ENCODE results near the gene CLIC2. TPM values are rescaled to one million over a fixed set of nuclear protein-coding genes. Genes with fewer than 3 reads are reported as not detected.
A peak's percentile ranks its signal among the peaks of the same experiment; 100 is the strongest.
"Not testable (repeated sequence)": the region's sequence is repeated elsewhere in the genome, so short reads cannot be mapped to it uniquely, and the experiment has no call there.

Gene CLIC2
- total RNA-seq (2021; ENCODE audit: unreplicated experiment) (0.80 TPM), Bru-seq, nascent RNA (percentile 36 among the genes with signal in this experiment), BruChase-seq, experiment 1, labeled RNA remaining after a 2-hour chase (percentile 45 among the genes with signal in this experiment), BruChase-seq, experiment 2, labeled RNA remaining after a 6-hour chase (percentile 37 among the genes with signal in this experiment)
- polyA plus RNA-seq (2012; ENCODE audit: insufficient read length): 0.24 TPM
- long read RNA-seq: 0 reads

DNA sequence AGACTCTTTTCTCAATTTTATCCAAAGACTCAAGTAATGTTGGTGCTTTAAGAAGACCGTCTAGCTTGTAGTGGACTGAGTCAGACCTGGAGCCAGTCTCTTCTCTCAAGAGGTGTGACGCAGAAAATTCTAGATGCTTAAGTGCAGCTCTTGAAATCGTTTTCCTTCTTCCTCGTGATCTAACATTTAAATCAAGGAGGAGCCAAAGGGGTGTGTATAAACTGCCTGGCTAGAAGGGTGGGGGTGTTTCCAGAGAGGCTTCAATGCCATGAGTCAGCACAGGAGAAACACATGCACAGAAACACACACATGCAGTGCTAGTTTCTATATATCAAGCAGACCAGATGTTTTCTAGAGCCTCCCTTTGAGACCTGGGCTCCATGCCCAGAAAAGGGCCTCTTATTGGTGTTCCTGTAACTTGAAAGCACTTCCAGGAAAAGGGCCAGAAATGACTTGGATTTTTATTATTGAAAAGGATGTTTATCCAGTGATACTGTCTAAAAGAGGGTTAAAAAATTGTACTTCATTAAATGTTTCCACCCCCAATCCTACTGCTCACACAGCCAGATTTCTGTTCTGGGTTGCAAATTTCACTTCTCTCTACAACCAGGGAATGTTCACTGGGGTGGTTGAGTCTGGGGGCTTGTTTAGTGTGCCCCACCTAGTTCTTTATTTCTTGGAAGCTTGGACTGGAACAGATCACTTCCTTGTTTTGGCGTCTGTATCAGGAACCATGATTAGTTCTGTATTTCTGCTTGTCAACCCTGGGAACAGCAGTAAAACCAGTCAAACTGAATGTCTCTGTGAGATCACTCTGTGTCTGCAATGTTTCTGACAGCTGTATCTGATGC is at the start of gene CLIC2:
Gene CLIC2, minus strand, starts transcription at position 129 of the 851 bp plus-strand sequence. CDS start 187 bp downstream, outside the sequence.
- H3K36me3 ChIP-seq (ENCODE audit: control insufficient read depth, insufficient read depth, low read length): no peaks in the 10 kb centered on the region
- no peaks in the 10 kb centered on the region for H3K4me1 ChIP-seq (ENCODE audit: control insufficient read depth, insufficient read depth, low read length)
- ChIA-PET POLR2A (no interaction called here), CTCF (no interaction called here)
- ATAC-seq: no peak
- no TSS peak for BruUV-seq (replicated peaks)
- no peak for DNase-seq (ENCODE audit: low read depth, low spot score)
- intact Hi-C loops (cut with micrococcal nuclease; ENCODE audit: unreplicated experiment): no loop called here
- no peaks in the 10 kb centered on the region for H3K9me3 ChIP-seq (ENCODE audit: control insufficient read depth, insufficient read depth, low read depth, low read length)
- H3K4me3 ChIP-seq (ENCODE audit: low read depth in 2 of 2, low read length in 2 of 2): no peak within 1 kb of the TSS
- no peak within 1 kb of the TSS for H3K27ac ChIP-seq (ENCODE audit: low read length)
- peaks cover 3% of the 10 kb centered on the region; the same call in 1 of the 2 replicates for H3K27me3 ChIP-seq (ENCODE audit: control insufficient read depth, insufficient read depth, low read length)
- no peak for TF ChIP-seq TCF7L2 (IDR thresholded peaks at IDR 0.05; ENCODE audit: low read depth, low read length)
- no peak for TF ChIP-seq POLR2AphosphoS5 (IDR thresholded peaks at IDR 0.05; ENCODE audit: low read depth, low read length)
- TF ChIP-seq, protein P1, sequence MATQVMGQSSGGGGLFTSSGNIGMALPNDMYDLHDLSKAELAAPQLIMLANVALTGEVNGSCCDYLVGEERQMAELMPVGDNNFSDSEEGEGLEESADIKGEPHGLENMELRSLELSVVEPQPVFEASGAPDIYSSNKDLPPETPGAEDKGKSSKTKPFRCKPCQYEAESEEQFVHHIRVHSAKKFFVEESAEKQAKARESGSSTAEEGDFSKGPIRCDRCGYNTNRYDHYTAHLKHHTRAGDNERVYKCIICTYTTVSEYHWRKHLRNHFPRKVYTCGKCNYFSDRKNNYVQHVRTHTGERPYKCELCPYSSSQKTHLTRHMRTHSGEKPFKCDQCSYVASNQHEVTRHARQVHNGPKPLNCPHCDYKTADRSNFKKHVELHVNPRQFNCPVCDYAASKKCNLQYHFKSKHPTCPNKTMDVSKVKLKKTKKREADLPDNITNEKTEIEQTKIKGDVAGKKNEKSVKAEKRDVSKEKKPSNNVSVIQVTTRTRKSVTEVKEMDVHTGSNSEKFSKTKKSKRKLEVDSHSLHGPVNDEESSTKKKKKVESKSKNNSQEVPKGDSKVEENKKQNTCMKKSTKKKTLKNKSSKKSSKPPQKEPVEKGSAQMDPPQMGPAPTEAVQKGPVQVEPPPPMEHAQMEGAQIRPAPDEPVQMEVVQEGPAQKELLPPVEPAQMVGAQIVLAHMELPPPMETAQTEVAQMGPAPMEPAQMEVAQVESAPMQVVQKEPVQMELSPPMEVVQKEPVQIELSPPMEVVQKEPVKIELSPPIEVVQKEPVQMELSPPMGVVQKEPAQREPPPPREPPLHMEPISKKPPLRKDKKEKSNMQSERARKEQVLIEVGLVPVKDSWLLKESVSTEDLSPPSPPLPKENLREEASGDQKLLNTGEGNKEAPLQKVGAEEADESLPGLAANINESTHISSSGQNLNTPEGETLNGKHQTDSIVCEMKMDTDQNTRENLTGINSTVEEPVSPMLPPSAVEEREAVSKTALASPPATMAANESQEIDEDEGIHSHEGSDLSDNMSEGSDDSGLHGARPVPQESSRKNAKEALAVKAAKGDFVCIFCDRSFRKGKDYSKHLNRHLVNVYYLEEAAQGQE (IDR thresholded peaks at IDR 0.05; ENCODE audit: insufficient read depth in 1 of 2, low read depth in 2 of 2, low read length in 1 of 2): no peak
- TF ChIP-seq SIN3A (IDR thresholded peaks at IDR 0.05; ENCODE audit: borderline replicate concordance, insufficient read depth, low read depth, low read length): no peak
- TF ChIP-seq, protein P2, sequence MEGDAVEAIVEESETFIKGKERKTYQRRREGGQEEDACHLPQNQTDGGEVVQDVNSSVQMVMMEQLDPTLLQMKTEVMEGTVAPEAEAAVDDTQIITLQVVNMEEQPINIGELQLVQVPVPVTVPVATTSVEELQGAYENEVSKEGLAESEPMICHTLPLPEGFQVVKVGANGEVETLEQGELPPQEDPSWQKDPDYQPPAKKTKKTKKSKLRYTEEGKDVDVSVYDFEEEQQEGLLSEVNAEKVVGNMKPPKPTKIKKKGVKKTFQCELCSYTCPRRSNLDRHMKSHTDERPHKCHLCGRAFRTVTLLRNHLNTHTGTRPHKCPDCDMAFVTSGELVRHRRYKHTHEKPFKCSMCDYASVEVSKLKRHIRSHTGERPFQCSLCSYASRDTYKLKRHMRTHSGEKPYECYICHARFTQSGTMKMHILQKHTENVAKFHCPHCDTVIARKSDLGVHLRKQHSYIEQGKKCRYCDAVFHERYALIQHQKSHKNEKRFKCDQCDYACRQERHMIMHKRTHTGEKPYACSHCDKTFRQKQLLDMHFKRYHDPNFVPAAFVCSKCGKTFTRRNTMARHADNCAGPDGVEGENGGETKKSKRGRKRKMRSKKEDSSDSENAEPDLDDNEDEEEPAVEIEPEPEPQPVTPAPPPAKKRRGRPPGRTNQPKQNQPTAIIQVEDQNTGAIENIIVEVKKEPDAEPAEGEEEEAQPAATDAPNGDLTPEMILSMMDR (IDR thresholded peaks at IDR 0.05): no peak
- in situ Hi-C loops (cut with HindIII; ENCODE audit: low pct_unique_long_range_greater_than_20kb, low sequenced_read_pairs): no loop called here

DNA sequence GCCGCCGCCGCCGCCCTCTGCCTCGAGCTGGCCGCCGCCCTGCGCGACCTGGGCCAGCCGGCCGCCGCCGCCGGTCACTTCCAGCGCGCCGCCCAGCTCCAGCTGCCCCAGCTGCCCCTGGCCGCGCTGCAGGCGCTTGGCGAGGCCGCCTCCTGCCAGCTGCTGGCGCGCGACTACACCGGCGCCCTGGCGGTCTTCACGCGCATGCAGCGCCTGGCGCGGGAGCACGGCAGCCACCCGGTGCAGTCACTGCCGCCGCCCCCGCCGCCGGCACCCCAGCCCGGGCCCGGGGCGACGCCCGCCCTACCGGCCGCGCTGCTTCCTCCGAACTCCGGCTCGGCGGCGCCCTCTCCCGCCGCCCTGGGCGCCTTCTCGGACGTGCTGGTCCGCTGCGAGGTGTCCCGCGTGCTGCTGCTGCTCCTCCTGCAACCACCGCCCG is 48.1 kb upstream of the CLIC2 start:
- BruUV-seq (replicated peaks); H3K27ac ChIP-seq (ENCODE audit: low read length); in situ Hi-C loops (cut with HindIII; ENCODE audit: low pct_unique_long_range_greater_than_20kb, low sequenced_read_pairs); POLR2A ChIA-PET; H3K9me3 ChIP-seq (ENCODE audit: control insufficient read depth, insufficient read depth, low read depth, low read length); CTCF ChIA-PET; H3K4me1 ChIP-seq (ENCODE audit: control insufficient read depth, insufficient read depth, low read length); DNase-seq (ENCODE audit: low read depth, low spot score); H3K36me3 ChIP-seq (ENCODE audit: control insufficient read depth, insufficient read depth, low read length); H3K4me3 ChIP-seq (ENCODE audit: low read depth in 2 of 2, low read length in 2 of 2); intact Hi-C loops (cut with micrococcal nuclease; ENCODE audit: unreplicated experiment); H3K27me3 ChIP-seq (ENCODE audit: control insufficient read depth, insufficient read depth, low read length): not testable (repeated sequence)
- ATAC-seq: peak; percentile 75

DNA sequence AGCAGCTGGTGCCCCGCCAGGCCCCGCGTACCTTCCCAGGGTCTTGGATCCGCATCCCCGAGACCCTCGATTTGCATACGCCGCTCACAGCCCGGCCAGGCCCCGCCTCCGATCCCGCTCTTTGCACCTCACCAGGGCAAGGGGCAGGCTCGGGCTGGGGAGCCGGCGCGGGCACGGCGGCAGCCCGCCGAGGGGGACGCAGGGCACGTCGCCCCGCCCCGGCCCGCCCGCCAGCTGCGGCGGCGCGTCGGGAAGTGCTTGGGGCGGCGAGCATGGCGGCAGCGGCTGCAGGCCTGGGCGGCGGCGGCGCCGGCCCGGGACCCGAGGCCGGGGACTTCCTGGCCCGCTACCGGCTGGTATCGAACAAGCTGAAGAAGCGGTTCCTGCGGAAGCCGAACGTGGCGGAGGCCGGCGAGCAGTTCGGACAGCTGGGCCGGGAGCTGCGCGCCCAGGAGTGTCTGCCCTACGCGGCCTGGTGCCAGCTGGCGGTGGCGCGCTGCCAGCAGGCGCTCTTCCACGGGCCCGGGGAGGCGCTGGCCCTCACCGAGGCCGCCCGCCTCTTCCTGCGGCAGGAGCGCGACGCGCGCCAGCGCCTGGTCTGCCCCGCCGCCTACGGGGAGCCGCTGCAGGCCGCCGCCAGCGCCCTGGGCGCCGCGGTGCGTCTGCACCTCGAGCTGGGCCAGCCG is 47.6 kb upstream of the CLIC2 start, which contains the start of gene F8A2:
Gene F8A2, plus strand, starts transcription at position 253 of the 686 bp plus-strand sequence. Its CDS starts 20 bp downstream, at position 273.
- H3K9me3 ChIP-seq (ENCODE audit: control insufficient read depth, insufficient read depth, low read depth, low read length); H3K4me1 ChIP-seq (ENCODE audit: control insufficient read depth, insufficient read depth, low read length); POLR2A ChIA-PET; intact Hi-C loops (cut with micrococcal nuclease; ENCODE audit: unreplicated experiment); BruUV-seq (replicated peaks); H3K36me3 ChIP-seq (ENCODE audit: control insufficient read depth, insufficient read depth, low read length); H3K4me3 ChIP-seq (ENCODE audit: low read depth in 2 of 2, low read length in 2 of 2); in situ Hi-C loops (cut with HindIII; ENCODE audit: low pct_unique_long_range_greater_than_20kb, low sequenced_read_pairs); H3K27ac ChIP-seq (ENCODE audit: low read length); DNase-seq (ENCODE audit: low read depth, low spot score); H3K27me3 ChIP-seq (ENCODE audit: control insufficient read depth, insufficient read depth, low read length); CTCF ChIA-PET: not testable (repeated sequence)
- peak; percentile 95 for ATAC-seq

DNA sequence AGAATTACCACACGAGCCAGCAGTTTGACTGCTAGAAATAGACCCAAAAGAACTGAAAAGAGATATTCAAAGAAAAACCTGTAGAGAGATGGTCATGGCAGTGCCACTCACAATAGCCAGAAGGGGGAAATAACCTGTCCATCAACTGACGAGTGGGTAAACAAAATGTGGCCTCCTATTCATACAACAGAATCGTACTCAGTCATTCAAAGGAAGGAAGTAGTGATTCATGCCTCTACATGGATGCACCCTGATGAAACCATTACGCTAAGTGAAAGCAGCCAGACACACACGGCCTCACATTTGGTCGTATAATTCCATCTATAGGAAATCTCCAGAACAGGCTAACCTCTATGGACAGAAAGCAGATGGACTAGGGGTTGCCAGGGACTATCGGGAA is 45.4 kb upstream of the CLIC2 start:
- DNase-seq (ENCODE audit: low read depth, low spot score); H3K27ac ChIP-seq (ENCODE audit: low read length); CTCF ChIA-PET; POLR2A ChIA-PET; in situ Hi-C loops (cut with HindIII; ENCODE audit: low pct_unique_long_range_greater_than_20kb, low sequenced_read_pairs); H3K9me3 ChIP-seq (ENCODE audit: control insufficient read depth, insufficient read depth, low read depth, low read length); H3K27me3 ChIP-seq (ENCODE audit: control insufficient read depth, insufficient read depth, low read length); ATAC-seq; H3K4me3 ChIP-seq (ENCODE audit: low read depth in 2 of 2, low read length in 2 of 2); intact Hi-C loops (cut with micrococcal nuclease; ENCODE audit: unreplicated experiment); H3K4me1 ChIP-seq (ENCODE audit: control insufficient read depth, insufficient read depth, low read length); H3K36me3 ChIP-seq (ENCODE audit: control insufficient read depth, insufficient read depth, low read length); BruUV-seq (replicated peaks): not testable (repeated sequence)

All from Panc1 (cell line).